ENCODE results near the gene PNPLA3.

PNPLA3 gene

GRCh38 chr22:43946384-43946667 lies 22.7 kb downstream of the PNPLA3 start:
- no peak for DNase-seq (ENCODE audit: low read depth)
- TF ChIP-seq, protein P1, sequence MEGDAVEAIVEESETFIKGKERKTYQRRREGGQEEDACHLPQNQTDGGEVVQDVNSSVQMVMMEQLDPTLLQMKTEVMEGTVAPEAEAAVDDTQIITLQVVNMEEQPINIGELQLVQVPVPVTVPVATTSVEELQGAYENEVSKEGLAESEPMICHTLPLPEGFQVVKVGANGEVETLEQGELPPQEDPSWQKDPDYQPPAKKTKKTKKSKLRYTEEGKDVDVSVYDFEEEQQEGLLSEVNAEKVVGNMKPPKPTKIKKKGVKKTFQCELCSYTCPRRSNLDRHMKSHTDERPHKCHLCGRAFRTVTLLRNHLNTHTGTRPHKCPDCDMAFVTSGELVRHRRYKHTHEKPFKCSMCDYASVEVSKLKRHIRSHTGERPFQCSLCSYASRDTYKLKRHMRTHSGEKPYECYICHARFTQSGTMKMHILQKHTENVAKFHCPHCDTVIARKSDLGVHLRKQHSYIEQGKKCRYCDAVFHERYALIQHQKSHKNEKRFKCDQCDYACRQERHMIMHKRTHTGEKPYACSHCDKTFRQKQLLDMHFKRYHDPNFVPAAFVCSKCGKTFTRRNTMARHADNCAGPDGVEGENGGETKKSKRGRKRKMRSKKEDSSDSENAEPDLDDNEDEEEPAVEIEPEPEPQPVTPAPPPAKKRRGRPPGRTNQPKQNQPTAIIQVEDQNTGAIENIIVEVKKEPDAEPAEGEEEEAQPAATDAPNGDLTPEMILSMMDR (conservative IDR thresholded peaks at IDR 0.05; ENCODE audit: control insufficient read depth, insufficient read depth, low read depth, low read length) = no peak
- H3K4me3 ChIP-seq (ENCODE audit: control insufficient read depth, low read depth, low read length) = no peak overlapping the region

GRCh38 chr22:43948836-43949406 lies 25.3 kb downstream of the PNPLA3 start:
- no peak for DNase-seq (ENCODE audit: low read depth)
- TF ChIP-seq, protein P1 (conservative IDR thresholded peaks at IDR 0.05; ENCODE audit: control insufficient read depth, insufficient read depth, low read depth, low read length) = no peak
- no peak overlapping the region for H3K4me3 ChIP-seq (ENCODE audit: control insufficient read depth, low read depth, low read length)

DNA sequence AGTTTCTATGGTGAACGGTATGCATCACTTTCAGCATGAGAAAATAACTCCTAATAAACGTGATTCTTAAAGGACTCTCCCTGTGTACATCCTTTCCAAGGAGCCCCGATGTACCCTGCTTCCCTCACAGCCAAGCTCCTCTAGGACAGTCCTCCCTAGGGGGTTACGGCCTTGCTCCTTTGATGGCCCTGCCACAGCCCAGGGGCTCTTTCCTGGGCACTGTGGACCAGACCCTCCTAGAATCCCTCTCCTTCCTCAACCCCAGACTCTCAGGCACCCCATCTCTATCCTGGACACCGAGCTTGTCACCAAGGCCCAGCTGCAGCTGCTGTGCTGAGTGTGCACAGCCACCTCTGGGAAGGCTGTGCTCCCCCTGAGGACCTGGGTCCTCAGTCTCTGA lies 27.8 kb downstream of the PNPLA3 start:
- DNase-seq (ENCODE audit: low read depth) = no peak
- TF ChIP-seq, protein P1 (conservative IDR thresholded peaks at IDR 0.05; ENCODE audit: control insufficient read depth, insufficient read depth, low read depth, low read length) = no peak

DNA sequence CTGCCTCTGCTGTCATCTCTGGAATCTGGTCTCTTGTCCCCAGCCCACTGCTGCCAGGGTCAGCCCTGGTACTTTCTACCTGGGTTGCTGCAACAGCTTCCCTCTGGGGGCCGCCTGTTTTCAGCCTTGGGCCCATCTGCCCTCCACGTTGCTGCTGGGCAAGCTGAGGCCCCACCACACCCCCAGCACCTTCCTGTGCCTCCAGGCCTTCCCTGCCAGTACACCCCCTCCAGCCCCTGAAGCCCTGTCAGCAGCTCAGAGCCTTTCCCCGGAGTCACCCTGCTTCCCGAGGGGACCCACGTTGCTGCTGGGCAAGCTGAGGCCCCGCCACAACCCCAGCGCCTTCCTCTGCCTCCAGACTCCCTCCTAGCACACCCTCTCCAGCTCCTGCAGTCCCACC lies 28.4 kb downstream of the PNPLA3 start:
- DNase-seq (ENCODE audit: low read depth) = no peak
- no peak overlapping the region for H3K4me3 ChIP-seq (ENCODE audit: control insufficient read depth, low read depth, low read length)
- TF ChIP-seq, protein P1 (conservative IDR thresholded peaks at IDR 0.05; ENCODE audit: control insufficient read depth, insufficient read depth, low read depth, low read length) = no peak

More for the DNA sequence above, 27.8 kb downstream of the PNPLA3 start:
- no peak overlapping the region for H3K4me3 ChIP-seq (ENCODE audit: control insufficient read depth, low read depth, low read length)

DNA sequence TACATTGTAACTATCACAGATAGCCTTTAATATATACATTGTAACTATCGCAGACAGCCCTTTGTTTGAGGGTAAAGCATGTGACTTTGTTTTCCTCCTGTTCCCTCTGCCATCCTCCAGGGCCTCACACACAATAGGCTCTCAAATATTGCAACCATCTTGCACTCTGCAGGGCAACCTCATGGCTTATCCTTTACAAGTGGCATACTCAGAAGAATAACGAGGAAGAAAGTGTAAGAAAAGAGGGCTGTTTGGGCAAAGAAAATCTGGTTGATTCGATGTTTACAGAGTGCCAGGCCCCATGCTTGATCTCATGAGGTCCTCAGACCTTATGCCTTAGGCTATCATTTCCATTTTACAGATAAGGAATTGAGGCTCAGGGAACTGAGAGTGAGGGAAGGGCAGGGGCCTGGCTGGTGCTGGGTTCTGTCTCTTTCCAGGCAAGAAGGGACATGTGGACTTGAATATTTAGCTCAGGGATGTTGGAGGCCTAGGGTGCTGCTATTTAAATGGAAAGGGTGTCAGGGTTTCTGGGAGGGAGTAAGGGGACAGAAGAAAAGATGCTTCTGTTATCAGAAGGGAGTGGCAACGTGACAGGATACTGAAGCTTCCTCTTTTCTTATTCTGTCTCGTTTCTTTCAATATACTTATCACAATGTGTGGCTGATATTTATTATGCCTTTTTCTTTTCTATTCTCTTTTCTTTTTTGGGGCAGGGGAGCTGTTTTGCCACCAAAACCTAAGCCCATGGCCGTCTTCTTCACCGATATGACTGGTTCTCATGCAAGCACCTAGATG lies 30.6 kb downstream of the PNPLA3 start:
- peak overlapping the region; percentile 94 for H3K4me3 ChIP-seq (ENCODE audit: control insufficient read depth, low read depth, low read length)
- DNase-seq (ENCODE audit: low read depth) = no peak
- TF ChIP-seq, protein P1 (conservative IDR thresholded peaks at IDR 0.05; ENCODE audit: control insufficient read depth, insufficient read depth, low read depth, low read length) = no peak

DNA sequence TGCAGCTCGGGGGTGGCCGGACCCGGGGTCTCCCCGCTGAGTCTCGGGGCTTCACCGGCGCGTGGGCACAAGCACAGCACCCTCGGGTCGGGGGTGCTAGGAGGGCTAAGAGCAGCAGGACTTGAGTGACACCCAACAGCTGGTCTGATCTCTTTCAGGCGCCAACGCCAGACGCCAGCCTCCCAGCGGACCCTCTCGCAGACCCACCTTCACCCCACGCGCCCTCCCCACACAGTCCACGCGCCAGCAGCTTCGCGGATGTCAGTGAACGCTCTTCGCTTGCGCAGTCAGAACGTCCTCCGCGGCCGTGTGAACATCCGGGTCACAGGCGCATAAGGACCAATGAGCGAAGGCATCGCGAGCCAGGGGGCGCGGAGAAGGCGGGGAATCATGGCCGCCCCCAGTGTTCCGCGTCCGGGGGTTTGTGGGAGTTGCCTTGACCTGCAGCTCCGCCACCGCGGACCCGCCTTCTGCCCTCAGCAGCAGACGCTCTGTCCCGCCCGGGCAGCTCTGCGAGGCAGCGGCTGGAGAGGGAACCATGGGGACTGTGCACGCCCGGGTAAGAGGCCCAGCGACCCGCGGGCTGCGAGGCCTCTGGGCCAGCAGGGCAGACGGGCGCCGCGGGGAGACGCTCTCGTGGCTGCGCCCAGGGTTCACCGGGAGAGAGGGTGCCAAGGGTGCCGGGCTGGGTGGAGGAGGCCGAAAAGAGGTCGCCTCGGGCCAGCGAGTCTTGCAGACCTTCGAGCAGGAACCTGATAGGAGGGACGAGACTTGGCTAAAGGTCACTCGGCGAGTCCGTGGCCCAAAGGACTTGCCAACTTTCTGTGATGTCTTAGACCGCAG lies 31.7 kb downstream of the PNPLA3 start, which contains the start of gene SAMM50:
SAMM50 (plus strand) TSS at position 403 of the 843 bp plus-strand sequence; CDS start at position 539, 136 bp downstream.
- DNase-seq (ENCODE audit: low read depth) = peak; percentile 87
- H3K4me3 ChIP-seq (ENCODE audit: control insufficient read depth, low read depth, low read length) = peak within 1 kb of the TSS; percentile 94
- TF ChIP-seq, protein P1 (conservative IDR thresholded peaks at IDR 0.05; ENCODE audit: control insufficient read depth, insufficient read depth, low read depth, low read length) = no peak
